OCI-LY1 (cell line): ENCODE results near the gene G2E3.

Source experiments
- H2AFZ ChIP-seq: fragments of 200-600 bp; sonication (generic), shearing (Covaris generic); 2 replicates; pipeline ENCODE4 v1.6.0; 2014; ENCODE audit warnings: antibody characterized with exemption, mild to moderate bottlenecking, low read length
- H3F3A ChIP-seq: fragments of 200-600 bp; sonication (generic), shearing (Covaris generic); 2 replicates; pipeline ENCODE4 v1.6.0; 2014; ENCODE audit warnings: mild to moderate bottlenecking, antibody characterized with exemption, low read length, moderate library complexity; ENCODE audit not compliant: insufficient read depth
- H3K27ac ChIP-seq: fragments of 200-600 bp; sonication (generic); 2 replicates; pipeline ENCODE4 v1.5.1; 2014; ENCODE audit warnings: low read length, mixed run types, mild to moderate bottlenecking, low read depth; ENCODE audit not compliant: poor library complexity, severe bottlenecking
- H3K27me3 ChIP-seq: fragments of 200-600 bp; sonication (generic); 2 replicates; pipeline ENCODE4 v1.6.0; 2014; ENCODE audit warnings: antibody characterized with exemption, mild to moderate bottlenecking, low read length, moderate library complexity; ENCODE audit not compliant: insufficient read depth
- H3K36me3 ChIP-seq: fragments of 200-600 bp; sonication (generic); 2 replicates; pipeline ENCODE4 v1.6.1; 2014; ENCODE audit warnings: mild to moderate bottlenecking, antibody characterized with exemption, low read length, moderate library complexity, mixed read lengths; ENCODE audit not compliant: insufficient read depth
- H3K4me1 ChIP-seq: fragments of 200-600 bp; sonication (generic); 2 replicates; pipeline ENCODE4 v1.5.1; 2014; ENCODE audit warnings: mild to moderate bottlenecking, low read length, moderate library complexity; ENCODE audit not compliant: insufficient read depth, severe bottlenecking
- H3K4me2 ChIP-seq: fragments of 200-600 bp; sonication (generic), shearing (Covaris generic); 2 replicates; pipeline ENCODE4 v1.6.1; 2014; ENCODE audit warnings: low read length
- H3K4me3 ChIP-seq: fragments of 200-600 bp; sonication (generic); 2 replicates; pipeline ENCODE4 v1.5.1; 2014; ENCODE audit warnings: low read length, low read depth, mild to moderate bottlenecking, mixed read lengths; ENCODE audit not compliant: poor library complexity, severe bottlenecking
- H3K79me2 ChIP-seq: fragments of 200-600 bp; shearing (Covaris generic); 2 replicates; pipeline ENCODE4 v1.6.1; 2016; ENCODE audit warnings: mixed run types, low read length, mixed read lengths; ENCODE audit not compliant: insufficient read depth
- H3K9ac ChIP-seq: fragments of 200-600 bp; sonication (generic), shearing (Covaris generic); 2 replicates; pipeline ENCODE4 v1.6.1; 2014; ENCODE audit warnings: mild to moderate bottlenecking, low read length, mixed read lengths
- H3K9me2 ChIP-seq: fragments of 200-600 bp; sonication (generic), shearing (Covaris generic); 2 replicates; pipeline ENCODE4 v1.6.1; 2014; ENCODE audit warnings: low read depth, mild to moderate bottlenecking, low read length, mixed read lengths
- H3K9me3 ChIP-seq: fragments of 200-600 bp; shearing (Covaris generic); 2 replicates; pipeline ENCODE4 v1.6.1; 2014; ENCODE audit warnings: low read length, mixed read lengths
- H4K20me1 ChIP-seq: fragments of 200-600 bp; sonication (generic), shearing (Covaris generic); 2 replicates; pipeline ENCODE4 v1.6.0; 2016; ENCODE audit warnings: mild to moderate bottlenecking, low read length; ENCODE audit not compliant: insufficient read depth
- CTCF ChIP-seq: fragments of 200-600 bp; sonication (generic), shearing (Covaris generic); IDR thresholded peaks from 2 replicates; pipeline ENCODE4 v1.5.1; 2017; ENCODE audit warnings: mild to moderate bottlenecking, antibody characterized with exemption, low read length, moderate library complexity, mixed read lengths
- EZH2 ChIP-seq: fragments of 200-600 bp; sonication (generic), shearing (Covaris generic); IDR thresholded peaks from 2 replicates; pipeline ENCODE4 v1.8.0; 2017; ENCODE audit warnings: borderline replicate concordance, mixed run types, mild to moderate bottlenecking, antibody characterized with exemption, low read length, moderate library complexity, mixed read lengths

Gene G2E3, protein sequence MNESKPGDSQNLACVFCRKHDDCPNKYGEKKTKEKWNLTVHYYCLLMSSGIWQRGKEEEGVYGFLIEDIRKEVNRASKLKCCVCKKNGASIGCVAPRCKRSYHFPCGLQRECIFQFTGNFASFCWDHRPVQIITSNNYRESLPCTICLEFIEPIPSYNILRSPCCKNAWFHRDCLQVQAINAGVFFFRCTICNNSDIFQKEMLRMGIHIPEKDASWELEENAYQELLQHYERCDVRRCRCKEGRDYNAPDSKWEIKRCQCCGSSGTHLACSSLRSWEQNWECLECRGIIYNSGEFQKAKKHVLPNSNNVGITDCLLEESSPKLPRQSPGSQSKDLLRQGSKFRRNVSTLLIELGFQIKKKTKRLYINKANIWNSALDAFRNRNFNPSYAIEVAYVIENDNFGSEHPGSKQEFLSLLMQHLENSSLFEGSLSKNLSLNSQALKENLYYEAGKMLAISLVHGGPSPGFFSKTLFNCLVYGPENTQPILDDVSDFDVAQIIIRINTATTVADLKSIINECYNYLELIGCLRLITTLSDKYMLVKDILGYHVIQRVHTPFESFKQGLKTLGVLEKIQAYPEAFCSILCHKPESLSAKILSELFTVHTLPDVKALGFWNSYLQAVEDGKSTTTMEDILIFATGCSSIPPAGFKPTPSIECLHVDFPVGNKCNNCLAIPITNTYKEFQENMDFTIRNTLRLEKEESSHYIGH

GRCh38 chr14:30558675-30559555 lies at the start of gene G2E3:
G2E3 (plus strand) TSS chr14:30559158; CDS start chr14:30581080, 21,922 bp downstream.
- H3K36me3 ChIP-seq, result peaks cover 24% of the 10 kb centered on the region
- peak within 1 kb of the TSS; percentile 63 for H3K27ac ChIP-seq
- H2AFZ ChIP-seq, result peak within 1 kb of the TSS; percentile 60
- H3K79me2 ChIP-seq, result peaks cover 46% of the 10 kb centered on the region
- peaks cover 24% of the 10 kb centered on the region for H3K4me1 ChIP-seq
- peak within 1 kb of the TSS; percentile 89 for H3K4me2 ChIP-seq
- H3F3A ChIP-seq, result no peaks in the 10 kb centered on the region
- H3K4me3 ChIP-seq, result peak within 1 kb of the TSS; percentile 95
- no peaks in the 10 kb centered on the region for H3K9me3 ChIP-seq
- TF ChIP-seq CTCF, result no peak
- no peak for TF ChIP-seq EZH2
- no peaks in the 10 kb centered on the region for H3K9me2 ChIP-seq
- H3K9ac ChIP-seq, result peak within 1 kb of the TSS; percentile 91
- H3K27me3 ChIP-seq, result no peaks in the 10 kb centered on the region
- H4K20me1 ChIP-seq, result no peaks in the 10 kb centered on the region

- TF ChIP-seq CTCF (no peak), EZH2 (no peak)
- Histone ChIP-seq H3K27me3 (no peaks in the 10 kb centered on the region), H4K20me1 (no peaks in the 10 kb centered on the region), H3K4me3 (no peak overlapping the region), H3K36me3 (no peaks in the 10 kb centered on the region), H3K79me2 (no peaks in the 10 kb centered on the region), H3K4me1 (no peaks in the 10 kb centered on the region), H2AFZ (no peak overlapping the region), H3K9me2 (no peaks in the 10 kb centered on the region), H3K9ac (no peak overlapping the region), H3K9me3 (no peaks in the 10 kb centered on the region), H3K27ac (no peak overlapping the region), H3F3A (no peaks in the 10 kb centered on the region), H3K4me2 (no peak overlapping the region)
Measured at GRCh38 chr14:30517737-30518136, 41.2 kb upstream of the G2E3 start.

DNA sequence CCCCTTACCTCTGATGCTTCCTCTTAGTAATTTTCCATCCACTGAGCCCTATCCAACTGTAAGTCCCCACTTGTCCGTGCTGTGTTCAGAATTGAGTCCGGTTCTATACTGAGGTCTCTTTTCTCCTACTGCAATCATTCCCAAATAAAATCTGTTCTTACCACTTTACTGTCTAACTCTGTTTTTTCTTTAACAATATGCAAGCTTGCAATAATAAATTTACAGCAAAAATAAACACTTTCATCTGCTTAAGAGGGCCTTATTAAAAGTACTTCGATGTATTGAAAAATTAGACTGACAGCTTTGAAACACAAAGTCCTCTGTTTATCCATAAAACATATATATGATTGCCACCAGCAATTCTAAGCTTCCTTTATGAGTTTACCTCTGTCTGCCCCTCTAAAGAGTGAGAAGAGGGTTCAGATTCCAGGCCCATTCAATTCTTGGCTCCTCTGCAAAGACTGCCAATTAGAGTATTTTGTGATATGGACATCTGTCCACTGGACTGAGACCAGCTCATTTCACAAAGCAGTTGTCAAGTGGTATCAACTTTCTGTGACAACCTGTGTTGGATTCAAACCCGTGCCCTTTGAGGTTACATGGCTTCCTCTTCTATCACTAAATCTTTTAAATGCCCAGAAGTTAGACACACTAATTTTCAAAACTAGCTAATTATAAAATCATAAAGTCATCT lies 39.9 kb upstream of the G2E3 start:
- no peak overlapping the region for H3K27ac ChIP-seq
- no peaks in the 10 kb centered on the region for H3K36me3 ChIP-seq
- TF ChIP-seq CTCF (no peak), EZH2 (no peak)

More for the DNA sequence above, 39.9 kb upstream of the G2E3 start:
- H3K27me3 ChIP-seq, result no peaks in the 10 kb centered on the region
- no peaks in the 10 kb centered on the region for H3F3A ChIP-seq
- no peak overlapping the region for H3K4me3 ChIP-seq
- no peaks in the 10 kb centered on the region for H4K20me1 ChIP-seq
- no peaks in the 10 kb centered on the region for H3K9me2 ChIP-seq
- no peaks in the 10 kb centered on the region for H3K4me1 ChIP-seq
- H3K9me3 ChIP-seq, result no peaks in the 10 kb centered on the region
- no peak overlapping the region for H3K9ac ChIP-seq
- H3K79me2 ChIP-seq, result no peaks in the 10 kb centered on the region
- no peak overlapping the region for H3K4me2 ChIP-seq
- H2AFZ ChIP-seq, result no peak overlapping the region
